K562 treated with DMSO at 1 percent for 48 hours (cell line): Measurements from ENCODE around the gene IDI2. TPM values are rescaled to one million over a fixed set of nuclear protein-coding genes. Genes with fewer than 3 reads are reported as not detected.

Experiments used
- total RNA-seq: library from RNA; unstranded; fragments of 300-600 nt; gene quantifications from 2 replicates; pipeline ENCODE4 v1.2.3, GENCODE V29; 2022; ENCODE audit warnings: low replicate concordance; ENCODE audit errors: extremely low read depth

IDI2 gene
- total RNA-seq = not detected in 2 replicates

DNA sequence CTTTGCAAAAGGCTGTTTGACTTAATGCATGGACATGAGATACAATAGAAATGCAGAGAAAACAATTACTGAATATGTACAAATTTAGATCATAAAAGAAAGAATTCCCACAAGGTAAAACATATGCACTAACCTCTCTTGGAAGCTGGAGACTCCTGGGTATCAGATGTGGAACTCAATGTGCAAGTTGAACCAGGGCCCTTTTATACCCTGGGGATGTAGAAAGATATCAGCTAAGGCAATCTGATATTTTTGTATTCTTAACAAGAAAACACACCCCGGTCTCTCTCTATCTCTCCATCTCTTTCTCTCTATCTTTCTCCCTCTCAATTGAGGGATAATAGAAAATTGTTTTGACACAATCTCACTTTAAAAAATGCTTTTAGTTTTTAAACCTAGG lies at the start of gene IDI2:
Gene IDI2 (minus strand): TSS at position 177 of the 400 bp plus-strand sequence. CDS start 1,136 bp downstream, outside the sequence.

DNA sequence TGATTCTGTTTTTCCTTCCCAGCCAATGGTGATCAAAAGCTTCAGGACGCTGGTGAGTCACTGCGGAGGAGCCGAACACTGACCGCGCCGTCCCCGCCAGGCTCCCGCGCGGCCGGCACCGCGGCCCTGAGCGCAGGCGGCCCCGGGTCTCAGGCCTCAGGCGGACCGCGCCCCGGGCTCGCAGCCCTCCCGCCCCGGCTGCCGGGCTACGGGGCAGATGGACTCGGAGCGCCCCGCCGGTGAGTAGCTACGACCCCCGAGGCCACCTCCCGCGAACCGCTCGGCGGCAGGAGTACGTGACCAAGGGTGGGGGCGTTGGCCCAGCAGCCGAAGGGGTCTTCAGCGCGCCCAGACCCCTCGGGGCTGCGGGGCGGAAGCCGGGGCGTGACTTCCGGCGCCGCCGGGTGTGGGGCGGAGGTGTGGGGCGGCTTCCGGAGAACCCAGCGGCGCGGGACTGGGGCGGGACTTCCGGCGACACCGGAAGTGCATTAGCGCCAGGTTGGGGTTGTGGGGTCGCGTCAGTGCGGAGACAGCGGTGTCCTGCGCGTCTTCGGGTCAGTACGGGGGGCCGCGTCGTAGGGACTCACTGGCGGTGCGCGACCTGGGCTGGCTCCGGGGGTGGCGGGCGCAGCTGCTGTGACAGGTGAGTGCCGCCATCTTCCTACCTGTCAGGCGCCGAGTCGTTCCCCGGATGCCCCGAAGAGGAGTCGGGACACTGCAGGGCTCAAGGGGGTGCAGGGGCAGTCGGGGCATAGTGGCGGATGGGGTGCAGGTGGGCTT lies 30.9 kb upstream of the IDI2 start, which contains the start of gene WDR37:
Gene WDR37 (plus strand): TSS at position 60 of the 780 bp plus-strand sequence. CDS start 15,771 bp downstream, outside the sequence.

DNA sequence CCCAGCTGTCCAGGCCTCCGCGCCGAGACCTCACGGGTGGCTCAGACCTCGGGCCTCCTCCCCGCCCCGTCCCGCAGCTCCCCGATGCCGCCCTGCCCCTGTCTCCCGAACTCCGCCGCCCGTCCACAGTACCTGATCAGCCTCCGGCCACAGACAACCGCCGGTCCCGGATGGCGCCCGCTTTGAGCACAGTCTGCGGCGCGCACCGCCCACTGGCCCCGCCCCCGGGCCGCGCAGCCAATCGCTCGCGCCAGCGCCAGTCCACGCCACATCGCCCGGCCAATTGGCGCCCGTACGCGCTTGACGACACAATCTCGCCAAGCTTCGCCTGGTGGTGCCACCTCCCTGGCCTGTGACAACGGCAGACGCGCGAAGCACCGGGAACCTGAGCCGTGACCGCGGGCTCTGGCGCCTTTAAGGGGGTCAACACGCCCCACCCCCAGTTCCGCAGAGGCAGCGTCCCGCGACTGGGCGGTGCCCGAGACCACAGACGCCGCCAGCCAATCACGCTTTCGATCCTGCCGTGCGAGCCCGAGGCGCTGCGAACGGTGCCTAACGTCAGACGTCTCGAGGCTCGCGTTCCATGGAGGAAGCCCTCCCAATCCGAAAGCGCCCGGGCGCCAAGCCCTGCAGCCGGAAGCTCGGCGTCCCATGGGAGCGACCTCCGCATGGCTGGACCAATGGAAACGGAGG lies 23.2 kb upstream of the IDI2 start, which contains the start of gene IDI1:
Gene IDI1 (minus strand): TSS at position 388 of the 693 bp plus-strand sequence. CDS start 116 bp downstream, at position 272.

DNA sequence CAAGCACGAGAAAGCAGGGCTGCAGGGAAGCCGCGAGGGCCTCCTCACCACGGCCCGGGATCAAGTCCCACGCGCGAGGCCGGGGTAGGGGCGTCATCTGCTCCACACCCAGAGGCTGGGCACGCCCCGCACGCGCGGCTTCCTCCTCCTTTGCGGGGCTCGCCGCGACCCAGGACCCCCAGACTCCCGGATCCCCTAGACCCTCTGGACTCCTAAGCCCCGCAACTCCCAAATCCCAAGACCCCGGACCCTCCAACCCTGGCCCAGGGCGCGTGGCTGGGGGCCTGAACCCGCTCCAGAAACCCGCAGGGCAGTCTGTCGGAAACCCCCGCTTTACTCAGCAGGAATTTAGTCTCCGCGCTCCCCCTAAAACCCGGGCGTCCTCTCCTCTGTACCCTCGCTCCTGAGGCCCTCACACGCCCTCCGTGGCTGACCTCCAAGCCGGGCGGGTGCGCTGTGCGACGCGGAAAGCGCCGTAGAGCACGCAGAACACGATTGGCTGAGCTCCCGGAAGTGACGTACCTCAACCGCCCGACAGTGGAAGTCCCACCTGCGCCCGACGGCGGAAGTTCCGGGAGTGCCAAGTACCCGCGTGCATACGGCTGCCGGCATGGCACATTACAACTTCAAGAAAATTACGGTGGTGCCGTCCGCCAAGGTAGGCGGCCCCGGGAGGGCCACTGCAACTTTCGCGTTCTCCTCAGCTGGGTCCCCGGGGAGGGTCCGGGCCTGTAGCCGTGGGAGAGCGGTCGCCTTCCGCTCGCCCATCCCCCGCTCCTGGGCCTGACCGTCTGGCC lies 37.6 kb downstream of the IDI2 start, which contains the start of gene GTPBP4:
Gene GTPBP4 (plus strand): TSS at position 565 of the 797 bp plus-strand sequence. CDS start 46 bp downstream, at position 611.

Other genes with a start within 250 kb of the IDI2 start
- gene LARP4B, start 94.2 kb downstream of the IDI2 start, total RNA-seq = not detected in 2 replicates
- gene GTPBP4, start 37.4 kb downstream of the IDI2 start, total RNA-seq = not detected in 2 replicates
- not detected in 2 replicates for gene IDI1, start 23.3 kb upstream of the IDI2 start, total RNA-seq
- not detected in 2 replicates for gene WDR37, start 30.5 kb upstream of the IDI2 start, total RNA-seq